G401.6 (cell line): ENCODE measurements around the gene COL1A1.

Experiments
- FAIRE-seq: peaks from 2 replicates; lab custom pipeline; 2012; peaks lifted over from hg19 to GRCh38; lab: Jason Lieb, UNC

The COL1A1 gene

GRCh38 chr17:50199803-50200456 lies 1.5 kb downstream of the COL1A1 start:
- FAIRE-seq = peak; percentile 73

GRCh38 chr17:50199211-50199802 lies 2.1 kb downstream of the COL1A1 start:
- FAIRE-seq = no peak

- no peak for FAIRE-seq
These were observed 3.3 kb downstream of the COL1A1 start for GRCh38 chr17:50198026-50198669.

DNA sequence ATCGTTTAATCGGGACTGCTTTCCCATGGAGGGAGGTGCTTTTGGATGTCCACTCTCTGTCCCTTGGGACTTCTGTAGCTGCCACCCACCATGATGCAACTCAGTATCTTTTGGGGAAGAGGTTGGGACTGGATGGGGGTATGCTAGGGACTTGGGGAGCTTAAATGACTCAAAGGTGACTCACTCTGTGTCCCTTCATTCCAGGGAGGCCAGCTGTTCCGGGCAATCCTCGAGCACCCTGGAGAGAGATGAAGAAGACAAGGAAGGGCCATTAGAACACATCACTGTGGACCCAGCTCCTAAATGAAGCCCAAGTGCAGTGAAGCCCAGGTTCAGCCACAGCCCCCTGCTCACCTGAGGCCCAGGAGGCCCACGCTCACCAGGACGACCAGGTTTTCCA lies 4.6 kb downstream of the COL1A1 start:
- no peak for FAIRE-seq

- FAIRE-seq = no peak
These were observed 5.4 kb downstream of the COL1A1 start for GRCh38 chr17:50196036-50196435.

- FAIRE-seq = no peak
These were observed 6.2 kb downstream of the COL1A1 start for GRCh38 chr17:50194934-50195865.

DNA sequence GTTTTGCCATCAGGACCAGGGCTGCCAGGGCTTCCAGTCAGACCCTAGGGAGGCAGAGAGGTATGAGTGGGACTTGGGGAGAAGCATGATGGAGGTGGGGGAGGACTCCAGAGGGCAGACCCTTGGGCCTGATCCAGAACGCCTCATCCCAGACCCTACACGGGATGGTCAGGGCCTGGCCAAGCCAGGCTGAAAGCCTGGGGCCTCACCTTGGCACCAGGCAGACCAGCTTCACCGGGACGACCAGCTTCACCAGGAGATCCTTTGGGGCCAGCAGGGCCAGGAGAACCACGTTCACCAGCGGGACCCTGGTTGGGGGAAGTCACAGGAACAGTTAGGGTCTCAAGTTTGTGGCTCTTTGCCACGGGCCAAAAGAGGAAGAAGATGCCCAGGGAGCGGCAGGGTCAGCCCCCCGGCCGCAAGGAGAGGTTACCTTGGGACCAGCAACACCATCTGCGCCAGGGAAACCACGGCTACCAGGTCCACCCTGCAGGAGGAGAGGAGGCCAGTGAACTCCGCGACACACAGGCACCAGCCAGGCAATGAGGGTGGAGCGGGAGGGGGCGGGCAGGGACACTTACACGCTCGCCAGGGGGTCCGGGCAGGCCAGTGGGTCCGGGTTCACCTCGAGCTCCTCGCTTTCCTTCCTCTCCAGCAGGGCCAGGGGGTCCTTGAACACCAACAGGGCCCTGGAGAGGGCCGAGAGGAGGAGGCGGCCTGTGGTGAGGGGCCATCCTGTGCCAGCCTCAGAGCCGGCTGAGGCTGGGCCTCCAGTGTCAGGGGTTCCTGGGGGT lies 7.1 kb downstream of the COL1A1 start:
- FAIRE-seq = no peak

DNA sequence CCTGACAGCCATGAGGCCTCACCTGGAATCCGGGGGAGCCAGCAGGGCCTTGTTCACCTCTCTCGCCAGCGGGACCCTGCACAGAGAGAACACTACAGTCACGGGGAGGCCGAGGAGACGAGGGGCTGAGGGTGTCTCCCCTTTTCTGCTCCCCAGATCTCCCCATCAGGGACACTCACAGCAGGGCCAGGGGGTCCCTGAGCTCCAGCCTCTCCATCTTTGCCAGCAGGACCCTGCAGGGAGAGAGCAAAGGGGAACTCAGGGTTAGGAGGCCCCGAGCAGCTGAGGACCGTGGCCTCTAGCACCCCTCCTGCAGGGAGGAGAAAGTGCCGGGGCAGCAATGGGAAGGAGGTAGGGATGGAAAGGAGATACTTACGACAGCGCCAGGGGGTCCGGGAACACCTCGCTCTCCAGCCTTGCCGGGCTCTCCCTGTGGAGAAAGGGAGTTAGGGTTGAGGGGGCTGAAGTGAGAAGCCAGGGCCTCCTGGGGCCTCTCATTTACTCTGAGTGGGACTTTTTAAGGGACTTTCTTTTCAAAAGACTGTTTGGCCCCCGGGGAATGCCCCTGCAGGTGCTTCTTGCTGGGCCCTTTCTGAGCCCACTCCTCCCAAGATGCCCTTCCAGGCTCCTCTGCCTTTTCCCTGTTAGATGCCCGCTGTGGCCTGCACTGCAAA lies 8.7 kb downstream of the COL1A1 start:
- FAIRE-seq = no peak

GRCh38 chr17:50192144-50192617 lies 9.2 kb downstream of the COL1A1 start:
- FAIRE-seq = no peak

DNA sequence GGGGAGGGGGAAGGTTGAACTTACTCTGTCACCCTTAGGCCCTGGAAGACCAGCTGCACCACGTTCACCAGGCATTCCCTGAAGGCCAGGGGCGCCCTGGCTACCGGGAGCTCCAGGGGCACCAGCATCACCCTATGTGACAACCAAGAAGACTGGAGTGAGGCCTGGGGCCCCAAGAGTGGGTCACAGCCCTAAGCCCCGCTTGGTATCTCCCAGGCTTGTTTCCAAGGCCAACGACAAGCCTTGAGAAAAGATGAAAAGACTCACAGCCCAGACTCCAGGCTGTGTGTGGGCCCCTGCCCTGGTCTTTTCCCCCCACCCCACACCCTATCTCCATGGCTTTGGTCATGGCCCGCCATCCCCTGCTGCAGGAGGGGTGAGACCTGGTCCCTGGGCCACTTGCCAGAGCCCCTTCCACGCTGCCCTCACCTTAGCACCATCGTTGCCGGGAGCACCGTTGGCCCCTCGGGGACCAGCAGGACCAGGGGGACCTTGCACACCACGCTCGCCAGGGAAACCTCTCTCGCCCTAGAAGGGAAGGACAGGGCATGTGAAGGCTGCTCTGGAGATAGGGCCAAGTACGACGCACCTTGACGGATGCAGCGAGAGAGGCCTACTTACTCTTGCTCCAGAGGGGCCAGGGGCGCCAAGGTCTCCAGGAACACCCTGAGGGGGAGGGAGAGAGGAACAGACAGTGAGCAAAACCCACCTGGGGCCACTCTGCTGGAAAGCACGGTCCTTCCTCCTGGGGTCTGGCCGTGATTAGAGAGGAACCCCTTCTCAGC lies 9.9 kb downstream of the COL1A1 start:
- no peak for FAIRE-seq

DNA sequence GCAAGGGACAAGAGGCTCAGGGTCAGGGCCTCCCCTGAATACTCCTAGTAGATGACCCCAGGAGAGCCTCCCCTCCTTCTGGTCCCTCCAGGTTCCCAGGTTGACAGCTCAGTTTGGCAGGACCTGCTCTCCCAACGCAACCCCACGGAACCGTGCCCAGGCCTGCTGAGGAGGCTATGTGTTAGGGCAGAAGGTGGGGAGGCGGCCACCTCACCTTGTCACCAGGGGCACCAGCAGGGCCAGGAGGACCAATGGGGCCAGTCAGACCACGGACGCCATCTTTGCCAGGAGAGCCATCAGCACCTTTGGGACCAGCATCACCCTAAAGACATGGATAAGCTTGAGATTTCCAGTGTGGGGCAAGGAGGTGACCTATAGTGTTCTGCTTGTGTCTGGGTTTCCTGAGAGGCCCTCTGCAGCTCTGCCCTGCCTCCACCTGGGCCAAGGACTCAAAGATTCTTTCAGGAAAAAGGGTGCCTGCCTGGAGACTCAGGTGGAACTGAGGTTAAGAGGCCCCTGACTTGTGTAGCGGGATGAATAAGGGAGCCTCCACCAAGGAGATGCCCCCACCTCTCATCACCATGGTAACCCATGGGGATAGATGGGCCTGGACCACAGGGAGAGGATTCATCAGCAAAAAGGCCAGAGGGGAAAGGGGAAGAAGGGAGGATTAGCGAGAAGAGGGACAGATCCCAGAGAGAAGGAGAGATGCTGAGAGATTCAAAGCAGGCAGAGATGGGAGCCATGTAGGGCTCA lies 10.7 kb downstream of the COL1A1 start:
- no peak for FAIRE-seq

DNA sequence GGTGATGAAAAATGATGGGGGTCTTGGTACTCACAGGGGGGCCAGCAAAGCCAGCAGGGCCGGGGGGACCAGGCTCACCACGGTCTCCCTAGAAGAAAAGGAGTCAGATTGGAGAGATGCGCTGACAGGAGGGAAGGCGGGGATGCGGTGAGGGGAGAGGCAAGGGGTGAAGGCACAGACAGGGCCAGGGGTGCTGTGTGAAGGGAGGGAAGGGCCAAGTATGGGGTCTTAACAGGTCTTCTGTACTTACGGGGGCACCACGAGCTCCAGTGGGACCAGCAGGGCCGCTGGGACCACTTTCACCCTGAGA lies 11.2 kb downstream of the COL1A1 start:
- no peak for FAIRE-seq

GRCh38 chr17:50189550-50190292 lies 11.7 kb downstream of the COL1A1 start:
- FAIRE-seq = no peak

GRCh38 chr17:50188921-50189549 lies 12.4 kb downstream of the COL1A1 start:
- FAIRE-seq = no peak

- no peak for FAIRE-seq
These were observed 12.9 kb downstream of the COL1A1 start for GRCh38 chr17:50188531-50188920.

GRCh38 chr17:50187751-50188530 lies 13.5 kb downstream of the COL1A1 start:
- no peak for FAIRE-seq

- FAIRE-seq = no peak
These were observed 14.1 kb downstream of the COL1A1 start for GRCh38 chr17:50187394-50187725.
